Measurements from ENCODE around the gene EIF1AD.
"Not testable (repeated sequence)": the region's sequence is repeated elsewhere in the genome, so short reads cannot be mapped to it uniquely, and the experiment has no call there.

Gene EIF1AD, protein sequence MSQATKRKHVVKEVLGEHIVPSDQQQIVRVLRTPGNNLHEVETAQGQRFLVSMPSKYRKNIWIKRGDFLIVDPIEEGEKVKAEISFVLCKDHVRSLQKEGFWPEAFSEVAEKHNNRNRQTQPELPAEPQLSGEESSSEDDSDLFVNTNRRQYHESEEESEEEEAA

DNA sequence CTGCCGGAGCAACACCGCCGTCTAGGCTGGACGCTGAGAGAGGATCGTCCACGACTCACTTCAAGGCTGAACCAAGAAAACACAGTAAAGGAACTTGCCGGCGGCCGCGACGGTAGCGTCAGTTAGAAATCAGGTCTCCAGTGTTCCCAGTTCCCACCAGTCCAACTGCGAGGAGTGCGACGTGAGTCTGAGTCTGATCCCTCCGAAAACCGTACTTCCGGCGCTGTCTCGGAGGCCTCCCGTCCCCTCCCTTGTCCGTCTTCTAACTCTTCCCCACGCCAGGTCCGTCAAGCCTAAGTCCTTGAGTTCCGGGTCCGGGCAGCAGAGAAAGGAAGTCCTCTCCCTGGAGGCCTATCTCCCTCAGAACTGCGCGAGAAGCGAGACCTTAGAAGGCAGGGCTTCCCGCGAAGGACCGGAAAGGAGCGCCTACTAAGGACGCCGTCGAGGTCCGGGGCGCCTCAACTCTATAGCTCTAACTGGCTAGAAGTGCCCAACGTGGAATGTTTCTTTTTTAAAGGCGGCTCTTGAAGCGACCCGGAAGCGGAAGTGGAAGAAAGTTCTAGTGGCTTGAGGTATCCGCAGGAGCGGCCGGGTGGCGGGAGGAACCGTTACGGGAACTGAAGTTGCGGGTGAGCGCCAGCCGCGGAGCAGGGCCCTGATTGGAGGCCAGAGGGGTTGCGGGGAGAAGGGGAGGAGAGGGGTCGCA lies at the start of gene EIF1AD, which contains the start of gene BANF1:
EIF1AD (minus strand) TSS at position 216 of the 706 bp plus-strand sequence. CDS start 1,768 bp downstream, outside the sequence.
BANF1 (plus strand) TSS at position 562 of the 706 bp plus-strand sequence. CDS start 748 bp downstream, outside the sequence.
- in situ Hi-C loops (cut with MboI; ENCODE audit: low sequenced_read_pairs), result no loop called here

DNA sequence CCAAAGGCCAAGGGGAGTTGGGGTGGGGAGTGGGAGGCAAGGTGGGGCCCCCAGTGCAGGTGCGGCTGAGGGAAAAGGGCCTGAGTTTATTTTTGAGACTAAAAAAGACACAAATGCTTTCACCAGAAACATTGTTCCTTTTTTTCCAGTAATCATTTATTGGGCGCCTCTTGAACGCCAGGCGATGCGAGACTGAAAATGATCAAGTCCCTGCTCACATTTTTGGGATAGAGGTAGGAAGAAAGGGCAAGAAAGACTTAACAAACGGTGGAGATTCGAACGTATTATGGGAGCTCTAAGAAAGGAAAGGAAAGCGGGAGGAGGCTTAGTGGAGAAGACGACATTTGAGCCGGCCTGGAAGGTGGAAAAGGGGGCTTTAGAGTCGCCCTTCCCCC lies 49.4 kb upstream of the EIF1AD start:
- in situ Hi-C loops (cut with MboI; ENCODE audit: low sequenced_read_pairs), result no loop called here

DNA sequence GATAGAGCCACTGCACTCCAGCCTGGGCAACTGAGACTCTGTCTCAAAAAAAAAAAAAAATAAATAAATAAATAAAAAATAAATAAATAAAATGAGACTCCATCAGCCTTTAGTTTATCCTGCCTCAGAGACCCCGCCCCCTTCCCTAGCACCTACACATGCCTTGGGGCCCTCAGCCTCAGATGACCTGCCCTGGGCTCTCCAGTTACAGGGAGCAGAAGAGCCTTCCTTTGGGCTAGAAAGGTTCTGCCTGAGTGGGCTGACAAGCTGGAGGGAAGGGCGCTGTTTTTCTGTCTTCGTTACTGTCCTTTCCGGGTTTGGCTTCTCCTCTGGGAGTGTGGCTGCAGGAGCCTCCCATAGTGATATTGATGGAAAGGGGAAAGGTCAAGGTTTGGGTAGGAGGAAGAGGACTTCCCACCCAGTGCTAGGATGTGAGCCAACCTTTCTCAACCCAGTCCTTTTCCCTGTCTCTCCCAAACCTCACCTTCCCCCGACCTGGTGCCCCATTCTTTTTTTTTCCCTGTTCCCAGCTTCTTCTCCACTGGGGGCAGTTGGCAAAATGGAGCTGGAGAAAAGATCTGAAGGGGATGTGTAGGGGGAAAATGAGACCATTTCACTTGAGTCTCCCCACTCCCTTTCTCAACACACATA lies 48.7 kb upstream of the EIF1AD start:
- in situ Hi-C loops (cut with MboI; ENCODE audit: low sequenced_read_pairs), result no loop called here

DNA sequence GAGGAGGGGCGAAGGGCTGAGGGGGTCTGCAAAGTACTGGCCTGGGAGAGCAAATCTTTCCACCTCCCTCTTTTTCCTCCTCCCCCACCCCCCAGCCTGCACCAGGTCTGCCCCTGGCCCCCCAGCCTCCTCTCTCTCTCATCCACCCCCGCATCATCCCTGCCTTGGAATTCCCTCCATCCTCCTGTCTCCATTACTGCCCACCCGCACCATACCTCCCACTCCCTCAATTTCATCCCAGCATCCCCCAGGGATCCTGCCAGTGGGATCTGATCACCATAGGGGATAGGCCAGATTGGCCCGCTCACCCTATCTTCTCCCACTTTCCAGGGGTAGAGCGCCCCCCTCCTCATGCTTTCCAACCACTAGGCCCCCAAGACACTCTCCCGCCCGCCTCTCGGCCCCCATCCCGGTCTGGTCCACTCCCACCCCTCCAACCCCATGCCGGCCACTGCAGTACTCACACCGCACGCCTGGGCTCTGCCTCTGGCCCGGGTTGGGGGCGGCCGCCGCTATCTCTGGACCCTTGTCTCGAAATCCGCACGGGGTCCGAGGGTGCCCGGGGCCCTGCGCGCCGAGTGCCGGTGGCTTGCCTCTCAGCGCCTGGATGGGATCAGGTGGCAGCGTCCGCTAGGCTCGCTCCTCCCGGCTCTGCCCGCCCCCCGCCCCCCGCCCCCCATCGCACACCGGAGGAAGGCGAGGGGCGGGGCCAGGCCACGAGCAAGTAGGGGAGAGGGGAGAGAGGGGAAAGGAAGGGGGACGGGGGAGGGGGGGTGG lies 46.8 kb upstream of the EIF1AD start, which contains the start of gene GAL3ST3:
GAL3ST3 (minus strand) TSS at position 615 of the 777 bp plus-strand sequence. CDS start 3,746 bp downstream, outside the sequence.
- in situ Hi-C loops (cut with MboI; ENCODE audit: low sequenced_read_pairs), result no loop called here

DNA sequence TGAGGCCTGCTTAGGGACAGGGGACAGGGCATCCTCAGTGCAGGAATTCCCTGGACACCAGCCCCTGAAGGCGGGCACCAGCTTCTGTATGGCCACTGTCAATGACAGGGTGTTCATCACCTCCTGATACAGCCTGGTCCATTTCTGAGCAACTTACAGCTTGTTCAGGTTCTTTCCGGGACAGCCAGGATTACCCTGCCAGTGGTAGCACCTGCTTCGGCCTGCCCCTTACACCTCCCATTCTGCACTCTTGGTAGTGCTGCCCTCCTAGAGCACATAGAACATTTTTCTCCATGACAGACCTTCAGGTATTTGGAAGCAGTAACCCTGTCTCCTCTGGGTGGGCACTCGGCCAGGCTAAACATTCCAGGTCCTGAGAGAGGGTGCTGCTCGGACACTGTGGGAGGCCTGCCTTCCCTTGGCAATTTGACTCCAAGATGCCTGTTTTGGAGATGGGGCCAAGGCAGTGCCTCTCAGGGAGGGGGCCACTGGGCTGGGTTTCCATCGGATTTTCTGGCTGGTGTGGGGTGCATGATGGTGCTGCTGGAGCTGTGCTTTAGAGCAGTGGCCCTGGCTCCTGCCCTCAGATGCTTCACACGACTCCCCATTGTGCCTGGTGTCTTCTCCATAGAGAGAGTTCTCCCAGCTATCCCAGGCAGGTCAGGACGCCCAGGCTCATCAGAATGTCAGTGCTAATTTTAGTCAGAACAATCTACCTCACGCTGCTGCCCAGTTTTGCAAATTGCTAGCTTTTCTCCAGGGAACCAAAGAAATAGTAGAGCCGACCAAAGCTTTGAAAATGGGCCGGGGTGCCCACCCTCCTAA lies 45.8 kb upstream of the EIF1AD start:
- in situ Hi-C loops (cut with MboI; ENCODE audit: low sequenced_read_pairs), result no loop called here

DNA sequence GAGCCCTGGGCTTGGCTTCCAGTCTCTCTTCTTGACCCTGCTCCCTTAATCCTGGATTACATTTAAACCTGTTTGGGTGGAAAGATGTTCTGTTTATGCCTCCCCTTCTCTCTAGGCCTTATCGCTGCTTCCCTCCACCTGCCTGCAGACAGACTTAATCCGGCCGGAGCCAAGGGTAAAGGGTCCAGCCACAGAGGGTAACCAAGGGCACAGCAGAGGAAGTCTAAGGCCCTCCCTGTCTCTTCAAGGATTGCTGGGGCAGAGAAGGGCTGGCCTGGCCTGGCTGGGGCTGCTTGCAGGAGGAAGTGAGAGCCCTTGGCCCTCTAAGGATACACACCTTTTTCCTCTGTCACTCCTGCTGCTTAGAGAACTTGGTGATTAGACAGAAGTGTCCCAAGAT lies 44.9 kb upstream of the EIF1AD start:
- in situ Hi-C loops (cut with MboI; ENCODE audit: low sequenced_read_pairs), result no loop called here

DNA sequence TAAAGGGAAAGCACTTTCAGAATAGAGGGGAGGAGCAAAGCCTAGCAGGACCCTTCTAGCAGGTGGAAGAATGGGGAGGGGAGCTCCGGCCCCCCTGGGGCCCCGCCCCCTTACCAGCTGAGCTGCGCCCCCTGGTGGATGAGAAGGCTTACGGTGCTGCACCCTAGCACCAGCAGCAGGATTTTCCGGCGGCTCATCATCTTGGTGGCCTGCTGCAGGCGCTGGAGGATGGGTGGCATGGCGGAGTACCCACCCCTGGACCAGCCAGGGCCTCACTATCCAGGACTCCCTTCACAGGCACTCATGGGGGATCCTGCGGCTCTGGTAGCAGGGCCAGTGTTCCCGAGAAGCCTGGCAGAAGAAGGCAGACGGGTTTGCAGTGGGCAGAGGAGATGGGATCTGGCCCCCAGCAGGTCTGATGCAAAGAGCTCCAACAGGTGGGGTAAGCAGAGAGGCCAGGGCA lies 43.3 kb upstream of the EIF1AD start:
- in situ Hi-C loops (cut with MboI; ENCODE audit: low sequenced_read_pairs), result no loop called here

DNA sequence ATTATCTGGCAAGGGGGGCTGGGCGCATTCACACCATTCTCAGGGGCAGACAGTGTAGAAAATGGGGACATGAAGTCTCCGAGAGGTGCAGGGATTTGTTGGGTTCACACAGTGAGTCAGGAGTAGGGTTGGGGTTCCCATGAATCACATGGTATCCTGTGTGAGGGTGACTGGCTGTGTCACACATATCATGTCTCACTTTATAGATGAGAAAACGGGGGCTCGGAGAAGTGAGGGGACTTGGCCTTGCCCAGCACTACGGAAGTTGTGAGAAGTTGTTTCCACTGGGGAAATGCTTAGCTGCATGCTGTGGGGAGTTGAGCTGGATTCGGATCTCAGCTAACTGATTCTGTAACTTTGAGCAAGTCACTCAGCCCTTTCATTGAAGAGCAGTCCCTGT lies 42.8 kb upstream of the EIF1AD start:
- in situ Hi-C loops (cut with MboI; ENCODE audit: low sequenced_read_pairs), result no loop called here

DNA sequence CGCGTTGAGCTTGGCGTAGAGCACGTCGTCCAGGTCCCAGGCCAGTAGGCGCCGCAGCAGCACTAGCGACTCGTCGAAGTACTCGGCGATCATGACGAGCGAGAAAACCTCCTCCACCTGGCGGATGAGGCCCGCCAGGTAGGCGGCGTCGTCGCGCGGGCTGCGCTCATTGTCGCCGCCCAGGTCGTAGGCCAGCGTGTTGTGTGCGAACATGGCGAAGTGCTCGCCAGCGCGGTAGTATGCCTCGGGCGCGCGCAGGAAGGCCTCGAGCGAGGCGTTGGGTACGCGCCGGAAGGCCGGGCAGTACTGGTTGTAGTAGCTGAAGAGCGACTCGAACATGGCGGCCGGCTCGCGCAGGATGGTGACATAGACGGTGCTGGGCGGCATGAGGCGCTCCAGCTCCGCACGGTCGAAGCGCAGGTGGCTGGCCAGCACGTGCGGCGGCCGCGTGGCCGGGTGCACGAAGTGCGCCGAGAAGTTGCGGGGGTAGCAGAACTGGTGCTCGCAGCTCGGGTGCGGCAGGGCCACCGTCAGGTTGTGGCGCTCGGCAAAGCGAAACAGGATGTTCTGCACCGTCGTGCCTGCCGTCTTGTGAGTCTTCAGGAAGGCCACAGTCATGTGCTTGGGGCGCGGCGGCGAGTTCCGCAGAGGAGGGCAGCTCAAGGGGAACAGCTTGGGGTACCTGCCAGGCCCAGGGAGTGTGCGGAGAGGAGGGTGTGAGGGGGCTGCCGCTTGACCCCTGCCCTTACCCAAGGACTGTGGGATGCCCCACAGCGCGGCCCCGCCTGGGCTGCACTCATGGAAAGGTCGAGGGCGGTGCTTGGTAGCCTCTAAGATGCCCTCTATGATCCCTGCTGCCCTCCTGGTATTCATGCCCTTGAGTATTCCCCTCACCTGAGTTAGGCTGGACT lies 41.3 kb upstream of the EIF1AD start:
- in situ Hi-C loops (cut with MboI; ENCODE audit: low sequenced_read_pairs), result no loop called here

DNA sequence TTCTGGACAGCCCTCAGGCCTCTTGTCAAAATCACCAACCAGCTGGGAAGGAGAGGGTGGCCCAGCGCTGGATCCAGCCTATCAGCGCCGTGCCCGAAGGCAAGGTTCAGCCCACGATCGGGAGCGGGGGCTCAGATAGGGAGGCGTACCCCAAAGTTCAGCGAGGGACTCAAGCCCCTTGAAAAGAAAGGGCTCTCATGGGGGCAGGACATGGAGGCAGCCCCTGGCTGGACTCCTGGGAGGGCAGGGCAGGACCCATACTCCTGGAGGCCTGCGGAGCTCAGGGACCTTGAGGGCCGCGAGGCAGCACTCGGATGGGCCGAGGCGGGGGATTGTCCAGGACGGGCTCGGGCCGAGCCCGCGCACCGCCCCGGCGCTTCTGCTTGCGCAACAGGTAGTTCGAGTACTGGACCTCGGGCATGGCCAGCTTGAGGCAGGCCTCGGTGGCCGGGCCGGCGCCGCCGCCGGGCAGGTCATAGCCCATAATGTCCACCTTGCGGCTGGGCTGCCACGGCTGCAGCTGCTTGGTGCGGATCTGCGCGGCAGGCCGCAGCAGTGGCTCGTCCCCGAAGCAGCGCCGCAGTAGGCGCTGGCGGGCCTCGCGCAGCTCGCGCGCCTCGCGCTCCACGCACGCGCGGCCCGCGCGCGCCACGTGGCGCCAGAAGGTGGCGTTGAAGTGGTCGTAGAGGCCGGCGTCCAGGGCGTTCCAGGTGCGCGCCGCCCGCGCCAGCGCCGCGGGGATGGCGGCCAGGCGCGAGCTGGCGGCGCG lies 40.5 kb upstream of the EIF1AD start:
- in situ Hi-C loops (cut with MboI; ENCODE audit: low sequenced_read_pairs), result no loop called here

DNA sequence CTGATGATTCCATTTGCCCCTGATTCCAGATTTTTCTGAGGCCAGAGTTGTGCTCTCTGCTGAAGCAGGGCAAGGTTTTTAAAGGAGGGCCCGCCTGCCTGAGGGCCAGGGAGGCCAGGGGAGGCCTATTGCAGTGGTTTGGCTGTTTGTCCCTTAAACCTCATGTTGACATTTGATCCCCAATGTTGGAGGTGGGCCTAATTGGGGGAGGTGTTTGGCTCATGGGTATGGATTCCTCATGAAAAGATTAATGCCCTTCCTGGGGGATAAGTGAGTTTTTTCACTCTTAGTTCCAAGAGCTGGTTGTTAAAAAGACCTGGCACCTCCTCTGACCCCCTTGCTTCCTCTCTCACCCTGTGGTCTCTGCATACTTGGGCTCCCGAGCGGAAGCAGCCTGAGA lies 37.8 kb upstream of the EIF1AD start:
- in situ Hi-C loops (cut with MboI; ENCODE audit: low sequenced_read_pairs), result no loop called here

DNA sequence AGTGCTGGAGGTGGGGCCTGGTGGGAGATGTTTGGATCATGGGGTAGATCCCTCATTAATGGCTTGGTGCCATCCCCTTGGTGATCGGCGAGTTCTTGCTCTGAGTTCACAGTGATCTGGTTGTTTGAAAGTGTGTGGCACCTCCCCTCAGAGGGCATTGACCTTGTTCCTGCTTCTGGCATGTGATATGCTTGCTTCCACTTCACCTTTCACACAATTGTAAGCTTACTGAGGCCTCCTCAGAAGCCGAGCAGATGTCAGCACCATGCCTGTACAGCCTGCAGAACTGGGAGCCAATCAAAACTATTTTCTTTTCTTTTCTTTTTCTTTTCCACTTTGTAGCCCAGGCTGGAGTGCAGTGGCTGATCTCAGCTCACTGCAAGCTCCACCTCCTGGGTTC lies 35.4 kb upstream of the EIF1AD start:
- in situ Hi-C loops (cut with MboI; ENCODE audit: low sequenced_read_pairs), result no loop called here

DNA sequence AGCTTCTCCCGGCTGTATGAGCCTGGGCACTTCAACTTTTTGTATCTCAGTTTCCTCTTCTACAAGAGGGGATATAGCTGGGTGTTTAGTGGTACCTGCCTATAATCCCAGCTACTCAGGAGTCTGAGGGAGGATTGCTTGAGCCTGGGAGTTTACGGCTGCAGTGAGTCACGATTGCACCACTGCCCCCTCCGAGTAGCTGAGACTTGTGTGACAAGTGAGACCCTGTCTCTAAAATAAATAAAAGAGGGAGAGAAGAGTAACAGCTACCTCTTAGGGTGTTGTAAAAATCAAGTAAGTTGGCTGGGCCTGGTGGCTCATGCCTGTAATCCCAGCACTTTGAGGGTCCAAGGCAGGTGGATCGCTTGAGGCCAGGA lies 34.4 kb upstream of the EIF1AD start:
- in situ Hi-C loops (cut with MboI; ENCODE audit: low sequenced_read_pairs), result no loop called here

DNA sequence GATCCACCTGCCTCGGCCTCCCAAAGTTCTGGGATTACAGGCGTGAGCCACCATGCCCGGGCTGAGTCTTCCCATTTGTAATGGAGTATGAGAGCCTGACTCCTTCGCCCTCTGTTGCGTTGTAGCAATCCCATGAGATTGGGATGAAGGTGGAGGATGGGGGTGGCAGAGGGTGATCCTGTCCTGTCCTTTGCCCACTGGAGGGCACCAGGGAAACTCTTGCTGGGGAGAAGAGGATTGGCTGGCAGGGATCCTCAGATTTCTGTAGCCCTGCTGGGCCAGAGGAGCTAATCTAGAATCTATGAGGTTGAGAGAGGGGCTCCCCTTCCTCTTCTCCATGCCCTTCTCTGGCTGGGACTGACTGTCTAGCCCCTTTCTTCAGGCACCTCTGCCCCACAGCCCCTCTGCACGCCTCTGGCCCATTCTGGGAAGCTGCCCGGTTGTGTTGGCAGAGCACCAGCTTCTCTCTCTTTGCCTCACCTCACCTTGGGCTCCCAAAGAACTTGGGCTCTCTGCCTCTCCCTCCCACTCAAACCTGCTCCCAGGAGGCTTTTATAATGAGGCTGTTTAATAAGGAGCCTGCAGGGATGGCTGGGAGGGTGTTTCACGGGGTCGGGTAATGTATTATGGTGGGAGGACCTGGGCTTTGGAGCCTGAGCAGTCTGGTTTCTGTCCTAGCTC lies 33.8 kb upstream of the EIF1AD start:
- in situ Hi-C loops (cut with MboI; ENCODE audit: low sequenced_read_pairs), result no loop called here

DNA sequence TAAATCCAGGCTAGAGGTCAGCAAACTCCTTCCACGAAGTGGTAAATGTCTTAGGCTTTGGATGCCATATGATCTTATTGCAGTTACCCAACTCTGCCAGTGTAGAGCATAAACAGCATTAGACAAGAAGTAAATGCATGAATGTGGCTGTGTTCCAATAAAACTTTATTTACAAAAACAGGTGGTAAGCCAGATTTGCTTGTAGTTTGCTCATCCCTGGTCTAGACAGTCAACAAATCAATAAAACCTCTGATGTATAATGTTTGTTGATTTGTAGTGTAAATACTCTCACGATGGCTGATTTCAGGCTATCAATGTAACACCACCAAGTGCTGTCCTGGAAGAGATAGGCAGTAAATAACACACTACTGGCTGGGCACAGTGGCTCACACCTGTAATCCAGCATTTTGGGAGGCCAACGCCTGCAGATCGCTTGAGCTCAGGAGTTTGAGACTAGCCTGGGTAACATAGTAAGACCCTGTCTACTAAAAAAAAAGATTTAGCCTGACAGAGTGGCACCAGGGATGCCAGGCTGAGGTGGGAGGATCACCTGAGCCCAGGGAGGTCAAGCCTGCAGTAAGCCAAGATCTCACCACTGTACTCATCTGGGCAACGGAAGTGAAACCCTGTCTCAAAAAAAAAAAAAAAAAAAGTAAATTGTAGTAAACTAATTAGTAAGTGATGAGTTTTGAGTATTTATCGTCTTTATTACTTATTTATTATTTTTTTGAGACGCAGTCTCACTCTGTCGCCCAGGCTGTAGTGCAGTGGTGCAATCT lies 31.2 kb upstream of the EIF1AD start:
- in situ Hi-C loops (cut with MboI; ENCODE audit: low sequenced_read_pairs), result no loop called here

DNA sequence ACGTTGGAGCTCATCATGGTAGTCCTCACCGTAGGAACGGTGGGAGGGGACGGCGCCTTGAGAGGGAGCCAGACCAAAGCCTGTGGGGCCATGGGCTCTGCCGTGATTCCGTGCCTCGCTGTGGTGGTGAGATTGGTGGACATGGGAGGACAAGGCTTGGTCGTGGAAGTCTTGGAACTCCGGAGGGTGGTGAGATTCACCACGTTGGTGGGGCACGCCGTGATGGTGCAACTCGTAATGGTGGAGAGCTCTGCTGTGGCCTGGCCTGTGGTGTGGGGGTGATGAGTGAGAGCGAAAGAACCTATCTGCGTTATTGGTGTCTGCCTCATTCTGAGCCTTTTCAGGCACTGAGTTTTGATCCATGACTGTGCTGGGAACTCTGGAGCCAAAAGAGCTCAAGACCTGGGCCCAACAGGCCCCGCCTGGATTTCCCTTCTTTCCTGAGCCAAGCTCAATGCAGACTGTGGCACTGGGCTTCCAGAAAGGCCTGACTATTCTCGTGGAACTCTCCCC lies 24.1 kb upstream of the EIF1AD start, which contains the start of gene CATSPER1:
CATSPER1 (minus strand) TSS at position 463 of the 513 bp plus-strand sequence; CDS start at position 363, 100 bp downstream.
- in situ Hi-C loops (cut with MboI; ENCODE audit: low sequenced_read_pairs), result no loop called here

DNA sequence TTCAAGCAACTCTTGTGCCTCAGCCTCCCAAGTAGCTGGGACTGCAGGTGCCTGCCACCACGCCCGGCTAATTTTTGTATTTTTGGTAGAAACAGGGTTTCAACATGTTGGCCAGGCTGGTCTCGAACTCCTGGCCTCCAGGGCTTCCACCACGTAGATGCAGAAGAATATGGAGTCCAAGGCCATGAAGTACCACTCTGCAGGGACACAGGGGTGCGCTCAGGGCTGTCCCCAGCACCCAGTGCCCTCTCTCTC lies 21.2 kb upstream of the EIF1AD start:
- in situ Hi-C loops (cut with MboI; ENCODE audit: low sequenced_read_pairs), result not testable (repeated sequence)
